ENCODE data around the gene ADGRV1. TPM values are rescaled to one million over a fixed set of nuclear protein-coding genes. Genes with fewer than 3 reads are reported as not detected.

ADGRV1 gene
- polyA plus RNA-seq, 2 of the 4 experiments (the other 2 are of a cell fraction): 0.70 to 3.7 TPM

- CTCF ChIA-PET: interaction anchor here (1.0 to 5.9 kb wide), 3 partner anchors 9 to 544 kb away, joined by 3 to 28 read pairs (median 14); no protein-coding TSS in a partner anchor
- H3K4me3 ChIP-seq: no peak overlapping the region
- H3K9me3 ChIP-seq: no peaks in the 10 kb centered on the region
- no peak for DNase-seq (ENCODE audit: low read depth in 1 of 2, low spot score in 1 of 2)
- H3K4me1 ChIP-seq: peaks cover 35% of the 10 kb centered on the region
- POLR2A ChIA-PET: no interaction called here
- TF ChIP-seq, protein P1, sequence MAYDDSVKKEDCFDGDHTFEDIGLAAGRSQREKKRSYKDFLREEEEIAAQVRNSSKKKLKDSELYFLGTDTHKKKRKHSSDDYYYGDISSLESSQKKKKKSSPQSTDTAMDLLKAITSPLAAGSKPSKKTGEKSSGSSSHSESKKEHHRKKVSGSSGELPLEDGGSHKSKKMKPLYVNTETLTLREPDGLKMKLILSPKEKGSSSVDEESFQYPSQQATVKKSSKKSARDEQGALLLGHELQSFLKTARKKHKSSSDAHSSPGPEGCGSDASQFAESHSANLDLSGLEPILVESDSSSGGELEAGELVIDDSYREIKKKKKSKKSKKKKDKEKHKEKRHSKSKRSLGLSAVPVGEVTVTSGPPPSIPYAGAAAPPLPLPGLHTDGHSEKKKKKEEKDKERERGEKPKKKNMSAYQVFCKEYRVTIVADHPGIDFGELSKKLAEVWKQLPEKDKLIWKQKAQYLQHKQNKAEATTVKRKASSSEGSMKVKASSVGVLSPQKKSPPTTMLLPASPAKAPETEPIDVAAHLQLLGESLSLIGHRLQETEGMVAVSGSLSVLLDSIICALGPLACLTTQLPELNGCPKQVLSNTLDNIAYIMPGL (CRISPR knock-in tag; IDR thresholded peaks at IDR 0.05; ENCODE audit: borderline replicate concordance): no peak
- TF ChIP-seq POLR2A (IDR thresholded peaks at IDR 0.05; ENCODE audit: low read length) (no peak), EHF (CRISPR knock-in tag; IDR thresholded peaks at IDR 0.05) (no peak), RNF2 (IDR thresholded peaks at IDR 0.05; ENCODE audit: borderline replicate concordance, low read depth) (no peak), GATA3 (IDR thresholded peaks at IDR 0.05; ENCODE audit: borderline replicate concordance) (no peak), BHLHE40 (IDR thresholded peaks at IDR 0.05; ENCODE audit: low read depth, low read length) (no peak), MAZ (IDR thresholded peaks at IDR 0.05; ENCODE audit: borderline replicate concordance, low read depth, low read length) (no peak), MAX (IDR thresholded peaks at IDR 0.05) (no peak), POLR2AphosphoS2 (conservative IDR thresholded peaks at IDR 0.05; ENCODE audit: low read length) (no peak), EP300 (IDR thresholded peaks at IDR 0.05) (no peak), RAD21 (conservative IDR thresholded peaks at IDR 0.05 in 1 of 2, IDR thresholded peaks at IDR 0.05 in 1 of 2) (no peak), CHD2 (IDR thresholded peaks at IDR 0.05; ENCODE audit: low read length, partially characterized antibody) (no peak), REST (IDR thresholded peaks at IDR 0.05) (no peak)
- TF ChIP-seq, protein P2, sequence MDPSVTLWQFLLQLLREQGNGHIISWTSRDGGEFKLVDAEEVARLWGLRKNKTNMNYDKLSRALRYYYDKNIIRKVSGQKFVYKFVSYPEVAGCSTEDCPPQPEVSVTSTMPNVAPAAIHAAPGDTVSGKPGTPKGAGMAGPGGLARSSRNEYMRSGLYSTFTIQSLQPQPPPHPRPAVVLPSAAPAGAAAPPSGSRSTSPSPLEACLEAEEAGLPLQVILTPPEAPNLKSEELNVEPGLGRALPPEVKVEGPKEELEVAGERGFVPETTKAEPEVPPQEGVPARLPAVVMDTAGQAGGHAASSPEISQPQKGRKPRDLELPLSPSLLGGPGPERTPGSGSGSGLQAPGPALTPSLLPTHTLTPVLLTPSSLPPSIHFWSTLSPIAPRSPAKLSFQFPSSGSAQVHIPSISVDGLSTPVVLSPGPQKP (IDR thresholded peaks at IDR 0.05; ENCODE audit: low read depth, low read length): no peak
- TF ChIP-seq, protein P3, sequence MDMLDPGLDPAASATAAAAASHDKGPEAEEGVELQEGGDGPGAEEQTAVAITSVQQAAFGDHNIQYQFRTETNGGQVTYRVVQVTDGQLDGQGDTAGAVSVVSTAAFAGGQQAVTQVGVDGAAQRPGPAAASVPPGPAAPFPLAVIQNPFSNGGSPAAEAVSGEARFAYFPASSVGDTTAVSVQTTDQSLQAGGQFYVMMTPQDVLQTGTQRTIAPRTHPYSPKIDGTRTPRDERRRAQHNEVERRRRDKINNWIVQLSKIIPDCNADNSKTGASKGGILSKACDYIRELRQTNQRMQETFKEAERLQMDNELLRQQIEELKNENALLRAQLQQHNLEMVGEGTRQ (IDR thresholded peaks at IDR 0.05): no peak
- ATAC-seq: no peak
- peak overlapping the region; percentile 43; the same call in 2 of the 3 replicates for H3K4me2 ChIP-seq
- peak overlapping the region; percentile 4 to 70; a peak in 3 of 6 replicates for H3K27ac ChIP-seq
- no peak for FAIRE-seq
Measured at GRCh38 chr5:90875456-90875855, 316.9 kb downstream of the ADGRV1 start.

GRCh38 chr5:90876366-90876765 lies 317.8 kb downstream of the ADGRV1 start:
- Histone ChIP-seq H3K4me1 (peaks cover 35% of the 10 kb centered on the region), H3K4me2 (peak overlapping the region; percentile 43), H3K9me3 (no peaks in the 10 kb centered on the region), H3K4me3 (no peak overlapping the region), H3K27ac (peak overlapping the region in 1 of 2 experiments; percentile 7; a peak in 1 of 6 replicates)
- DNase-seq (ENCODE audit: low read depth in 1 of 2, low spot score in 1 of 2) (no peak), FAIRE-seq (no peak), ATAC-seq (peak in 1 of 2 experiments; percentile 32; a peak in 2 of 6 replicates)
- WGBS (ENCODE audit: missing lambda C conversion rate): 0% methylated on average over 1 of the region's 1 CpG
- CTCF ChIA-PET: interaction anchor here (2.6 to 5.9 kb wide), 2 partner anchors 10 to 509 kb away, joined by 14 to 28 read pairs; no protein-coding TSS in a partner anchor
- 0 out of 2 replicates have a peak, but pooled peaks have one; percentile 13 for TF ChIP-seq REST (IDR thresholded peaks at IDR 0.05)
- no peak for TF ChIP-seq FOSB (CRISPR knock-in tag; IDR thresholded peaks at IDR 0.05)
- TF ChIP-seq JUNB (IDR thresholded peaks at IDR 0.05): no peak
- POLR2A ChIA-PET: no interaction called here
